K562 (cell line): Measurements from ENCODE around the gene KIAA0825. TPM values are rescaled to one million over a fixed set of nuclear protein-coding genes. Genes with fewer than 3 reads are reported as not detected.

Source experiments
- KLF6 ChIP-seq: fragments of 250-450 bp; sonication (Bioruptor Pico); IDR thresholded peaks from 2 replicates; pipeline ENCODE4 v1.4.0; 2020; ENCODE audit warnings: mild to moderate bottlenecking, moderate library complexity, borderline replicate concordance
- MAZ ChIP-seq, 2 experiments: fragments of 450-650 bp in 1 of 2; sonication (generic) in 1 of 2; formaldehyde crosslinking; IDR thresholded peaks in 1 of 2; conservative IDR thresholded peaks in 1 of 2; 2 replicates each; pipeline versions ENCODE4 v1.4.0 to v1.5.0; 2020; ENCODE audit warnings: mild to moderate bottlenecking in 1 of 2, missing genetic modification reagents in 1 of 2
- NFRKB ChIP-seq: fragments of 450-650 bp; IDR thresholded peaks from 2 replicates; pipeline ENCODE4 v1.6.1; 2016; ENCODE audit warnings: low read depth
- RFX5 ChIP-seq: IDR thresholded peaks from 2 replicates; pipeline ENCODE4 v1.6.1; 2011; ENCODE audit warnings: low read depth, mild to moderate bottlenecking, improper control_type of control experiment, low read length
- ZC3H11A ChIP-seq: IDR thresholded peaks from 2 replicates; pipeline ENCODE4 v1.6.1; 2012; ENCODE audit warnings: low read depth, low read length, improper control_type of control experiment
- ZNF584 ChIP-seq: fragments of 200-800 bp; sonication (Bioruptor generic); IDR thresholded peaks from 2 replicates; pipeline ENCODE4 v1.6.1; 2016; ENCODE audit warnings: low read depth, mild to moderate bottlenecking, missing genetic modification characterization, missing compliant biosample characterization
- polyA plus RNA-seq, 8 experiments: library from polyadenylated mRNA; depleted of rRNA in 4 of 8; stranded (reverse) in 5 of 8; unstranded in 3 of 8; fragments of >200 nt; fragmentation: Nextera tagmentation in 2 of 8; fragmentation: Illumina TruSeq in 1 of 8; extraction: Ambion mirVana in 2 of 8; extraction: Trizol in 1 of 8; gene quantifications; 2 replicates each; pipeline versions ENCODE4 v1.2.1 to v1.2.3, GENCODE V29; 2011 to 2014; ENCODE audit warnings: inconsistent platforms in 1 of 8, missing spikeins in 1 of 8
- total RNA-seq, 7 experiments: library from RNA; depleted of rRNA in 6 of 7; stranded (reverse); fragments of >200 nt in 6 of 7; fragmentation: Illumina TruSeq in 2 of 7; extraction: Trizol in 2 of 7; gene quantifications; 2 replicates each; pipeline versions ENCODE4 v1.2.1 to v1.2.3, GENCODE V29; 2011 to 2021; ENCODE audit warnings: low replicate concordance in 1 of 7
- TF ChIP-seq, protein P1 (sequence below): sonication (generic); formaldehyde crosslinking; IDR thresholded peaks from 2 replicates; pipeline ENCODE4 v1.8.0; 2023; ENCODE audit warnings: mild to moderate bottlenecking, missing genetic modification reagents

KIAA0825 gene
- total and polyA plus RNA-seq, 9 of the 15 experiments (the other 6 are each of a cell fraction or from before 2014, with no cell fraction given), result 0.05 to 0.36 (median 0.16) TPM; not detected in 1

DNA sequence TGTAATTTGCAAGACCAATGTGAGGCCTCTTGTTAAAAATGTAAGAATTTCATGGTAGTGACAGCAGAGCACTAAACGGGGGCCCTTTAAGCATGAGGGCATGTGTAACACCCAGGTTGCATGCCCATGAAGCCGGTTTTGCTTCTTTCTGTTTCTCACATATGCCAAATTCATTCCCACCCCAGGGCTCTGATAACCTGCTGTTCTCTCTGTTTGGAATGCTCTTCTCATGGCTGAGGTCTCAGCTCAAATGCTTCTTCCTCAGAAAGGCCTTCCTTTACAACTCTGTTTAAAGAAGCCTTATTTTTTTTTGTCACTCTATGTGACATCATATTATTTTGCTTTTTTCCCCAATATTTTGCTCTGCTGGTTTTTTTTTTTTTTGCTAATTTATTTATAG lies 369.0 kb downstream of the KIAA0825 start (continued):
- TF ChIP-seq ZNF584 (no peak), NFRKB (no peak), MAZ (CRISPR knock-in tag; conservative IDR thresholded peaks at IDR 0.05 in 1 of 2, IDR thresholded peaks at IDR 0.05 in 1 of 2) (no peak), RFX5 (no peak), ZC3H11A (no peak), KLF6 (CRISPR knock-in tag) (no peak)
- TF ChIP-seq, protein P1, sequence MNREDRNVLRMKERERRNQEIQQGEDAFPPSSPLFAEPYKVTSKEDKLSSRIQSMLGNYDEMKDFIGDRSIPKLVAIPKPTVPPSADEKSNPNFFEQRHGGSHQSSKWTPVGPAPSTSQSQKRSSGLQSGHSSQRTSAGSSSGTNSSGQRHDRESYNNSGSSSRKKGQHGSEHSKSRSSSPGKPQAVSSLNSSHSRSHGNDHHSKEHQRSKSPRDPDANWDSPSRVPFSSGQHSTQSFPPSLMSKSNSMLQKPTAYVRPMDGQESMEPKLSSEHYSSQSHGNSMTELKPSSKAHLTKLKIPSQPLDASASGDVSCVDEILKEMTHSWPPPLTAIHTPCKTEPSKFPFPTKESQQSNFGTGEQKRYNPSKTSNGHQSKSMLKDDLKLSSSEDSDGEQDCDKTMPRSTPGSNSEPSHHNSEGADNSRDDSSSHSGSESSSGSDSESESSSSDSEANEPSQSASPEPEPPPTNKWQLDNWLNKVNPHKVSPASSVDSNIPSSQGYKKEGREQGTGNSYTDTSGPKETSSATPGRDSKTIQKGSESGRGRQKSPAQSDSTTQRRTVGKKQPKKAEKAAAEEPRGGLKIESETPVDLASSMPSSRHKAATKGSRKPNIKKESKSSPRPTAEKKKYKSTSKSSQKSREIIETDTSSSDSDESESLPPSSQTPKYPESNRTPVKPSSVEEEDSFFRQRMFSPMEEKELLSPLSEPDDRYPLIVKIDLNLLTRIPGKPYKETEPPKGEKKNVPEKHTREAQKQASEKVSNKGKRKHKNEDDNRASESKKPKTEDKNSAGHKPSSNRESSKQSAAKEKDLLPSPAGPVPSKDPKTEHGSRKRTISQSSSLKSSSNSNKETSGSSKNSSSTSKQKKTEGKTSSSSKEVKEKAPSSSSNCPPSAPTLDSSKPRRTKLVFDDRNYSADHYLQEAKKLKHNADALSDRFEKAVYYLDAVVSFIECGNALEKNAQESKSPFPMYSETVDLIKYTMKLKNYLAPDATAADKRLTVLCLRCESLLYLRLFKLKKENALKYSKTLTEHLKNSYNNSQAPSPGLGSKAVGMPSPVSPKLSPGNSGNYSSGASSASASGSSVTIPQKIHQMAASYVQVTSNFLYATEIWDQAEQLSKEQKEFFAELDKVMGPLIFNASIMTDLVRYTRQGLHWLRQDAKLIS (CRISPR knock-in tag), result no peak
